Kasumi-1 (cell line): ENCODE results near the gene TUBA8.

ENCODE experiments used
- DNase-seq, 2 experiments: peaks; one replicate each; lab custom pipeline; 2025; lab: John Stamatoyannopoulos, UW

The TUBA8 gene

DNA sequence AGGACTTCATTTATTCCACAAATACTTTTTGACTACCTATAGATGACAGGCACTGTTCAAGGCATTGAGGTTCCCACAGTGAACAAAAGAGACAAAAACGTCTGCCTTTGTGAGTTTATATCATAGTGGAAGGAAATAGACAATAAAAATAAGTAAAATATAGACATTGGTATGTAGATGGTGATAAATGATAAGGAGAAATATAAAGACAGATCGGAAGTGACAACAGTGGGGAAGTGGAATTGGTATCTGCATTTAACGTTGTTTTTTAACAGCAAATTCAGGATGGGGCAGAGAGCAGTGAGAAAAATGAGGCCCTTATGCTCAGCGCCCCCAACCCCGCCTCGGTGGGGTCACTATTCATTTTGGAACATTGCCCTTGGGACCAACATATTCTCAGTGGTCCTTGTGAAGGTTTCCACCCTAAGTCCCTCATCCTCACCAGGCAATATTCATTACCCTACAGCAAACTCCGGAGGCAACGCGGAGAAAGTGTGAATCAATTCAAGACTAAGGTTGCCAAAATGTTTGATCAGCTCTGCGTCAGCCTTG lies 33.4 kb upstream of the TUBA8 start:
- DNase-seq = no peak

DNA sequence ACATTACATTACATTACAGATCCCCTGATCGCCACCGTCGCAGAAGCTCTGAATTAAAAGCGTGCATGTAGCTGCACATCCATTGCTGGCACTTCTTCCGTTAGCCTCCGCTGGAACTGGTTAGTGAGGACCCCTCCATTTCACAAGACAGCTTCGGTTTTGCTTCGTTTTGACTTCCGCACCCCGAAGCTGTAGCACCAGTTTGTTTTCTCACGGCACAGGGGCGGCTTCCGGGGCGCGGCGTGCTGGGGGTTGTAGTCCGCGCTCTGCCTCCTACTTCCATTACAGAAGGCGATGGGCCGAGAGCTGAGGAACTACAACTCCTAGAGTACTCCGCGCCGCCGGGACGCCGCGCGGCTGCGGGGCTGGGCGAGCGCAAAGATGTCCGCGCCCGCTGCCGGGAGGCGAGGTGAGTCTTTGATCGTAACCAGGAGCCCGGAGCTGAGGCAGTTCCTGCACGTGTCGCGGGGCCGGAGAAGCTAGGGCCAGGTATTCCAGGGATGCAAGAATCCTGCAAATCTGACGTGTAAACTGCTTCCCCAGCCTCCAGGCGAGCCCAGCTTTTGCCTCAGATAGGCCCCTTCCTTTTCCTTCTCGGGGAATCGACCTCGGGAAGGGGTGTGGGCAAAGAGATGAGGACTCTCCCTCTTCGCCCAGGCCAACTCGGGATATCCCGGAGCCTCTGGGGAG lies 32.8 kb upstream of the TUBA8 start, which contains the start of gene PEX26:
Gene PEX26 (plus strand): TSS at position 352 of the 690 bp plus-strand sequence. CDS start 387 bp downstream, outside the sequence.
- DNase-seq = peak; percentile 95 to 96

DNA sequence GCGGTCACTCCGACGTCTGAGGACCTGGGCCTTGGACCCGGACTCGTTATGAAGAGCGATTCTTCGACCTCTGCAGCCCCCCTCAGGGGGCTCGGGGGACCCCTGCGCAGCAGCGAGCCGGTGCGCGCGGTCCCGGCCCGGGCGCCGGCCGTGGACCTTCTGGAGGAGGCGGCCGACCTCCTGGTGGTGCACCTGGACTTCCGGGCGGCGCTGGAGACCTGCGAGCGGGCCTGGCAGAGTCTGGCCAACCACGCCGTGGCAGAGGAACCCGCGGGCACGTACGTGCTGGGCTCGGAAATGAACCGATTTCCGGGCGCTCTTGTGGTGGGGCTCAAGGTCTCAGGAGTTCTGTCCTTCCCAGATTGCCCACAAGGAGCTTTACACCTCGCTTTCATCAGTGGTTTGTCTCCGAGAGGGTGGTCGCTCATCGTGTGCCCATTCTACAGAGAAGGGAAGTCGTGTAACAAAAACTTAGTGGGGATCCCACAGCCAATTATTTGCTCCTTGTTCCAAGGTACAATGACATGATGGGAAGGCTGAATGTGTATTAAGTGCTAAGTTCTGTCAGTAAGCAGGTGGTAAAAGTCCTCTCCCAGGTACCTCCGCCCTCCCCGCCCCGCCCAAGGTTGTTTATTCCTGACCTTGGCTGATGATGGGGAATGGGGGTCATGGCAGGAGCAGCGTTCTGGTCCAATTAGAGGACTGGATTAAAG lies 32.1 kb upstream of the TUBA8 start:
- peak; percentile 12 to 23 for DNase-seq

DNA sequence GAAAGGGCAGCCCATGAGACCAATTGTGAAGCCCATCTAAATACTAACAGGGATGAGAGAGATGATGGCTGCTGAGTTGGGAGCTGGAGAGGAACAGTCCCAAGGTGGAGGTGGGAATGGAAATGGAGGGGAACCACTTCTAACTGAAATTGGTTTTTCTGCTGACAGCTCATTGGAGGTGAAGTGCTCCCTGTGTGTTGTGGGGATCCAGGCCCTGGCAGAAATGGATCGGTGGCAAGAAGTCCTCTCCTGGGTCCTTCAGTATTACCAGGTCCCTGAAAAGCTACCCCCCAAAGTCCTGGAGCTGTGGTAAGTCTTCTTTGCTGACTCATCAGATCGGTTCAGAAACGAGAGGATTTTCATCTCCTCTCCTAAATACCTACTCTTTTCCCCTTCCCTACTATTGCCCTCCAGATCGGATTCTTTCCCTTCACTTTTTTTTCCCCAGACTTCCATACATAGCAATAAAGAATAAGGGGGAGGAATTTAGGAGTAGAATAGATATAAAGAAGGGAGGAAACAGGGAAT lies 30.8 kb upstream of the TUBA8 start:
- DNase-seq = no peak

DNA sequence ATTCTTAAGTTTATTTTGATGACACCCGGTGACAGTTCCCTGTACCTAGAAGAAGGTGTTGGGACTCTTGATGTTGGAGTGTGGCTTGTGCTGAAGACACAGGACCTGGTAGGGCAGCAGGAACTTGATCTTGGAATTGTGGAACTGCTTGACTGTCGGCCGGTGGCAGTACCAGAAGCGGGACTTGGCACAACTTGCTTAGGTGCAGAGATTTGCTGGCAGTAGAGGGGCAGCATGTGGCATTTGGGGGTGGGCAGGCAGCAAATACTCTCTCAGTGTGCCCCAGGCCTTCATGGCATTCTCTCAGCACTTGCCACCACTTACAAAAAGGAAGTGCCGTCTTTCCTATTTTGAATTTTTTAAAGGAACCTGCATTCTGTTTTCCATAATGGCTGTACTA lies 29.2 kb upstream of the TUBA8 start:
- DNase-seq = no peak

DNA sequence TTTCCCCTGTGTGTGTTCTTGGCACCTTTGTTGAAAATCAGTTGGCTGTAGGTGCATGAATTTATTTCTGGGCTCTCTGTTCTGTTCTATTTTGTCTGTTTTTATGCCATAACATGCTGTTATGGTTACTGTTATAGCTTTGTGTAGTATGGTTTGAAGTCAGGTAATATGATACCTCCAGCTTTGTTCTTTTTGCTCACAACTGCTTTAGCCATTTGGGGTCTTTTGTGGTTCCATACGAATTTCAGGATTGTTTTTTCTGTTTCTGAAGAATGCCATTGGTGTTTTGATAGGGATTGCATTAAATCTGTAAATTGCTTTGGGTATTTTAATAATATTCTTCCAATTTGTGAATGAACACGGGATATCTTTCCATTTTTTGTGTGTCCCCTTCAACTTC lies 28.1 kb upstream of the TUBA8 start:
- DNase-seq = no peak

DNA sequence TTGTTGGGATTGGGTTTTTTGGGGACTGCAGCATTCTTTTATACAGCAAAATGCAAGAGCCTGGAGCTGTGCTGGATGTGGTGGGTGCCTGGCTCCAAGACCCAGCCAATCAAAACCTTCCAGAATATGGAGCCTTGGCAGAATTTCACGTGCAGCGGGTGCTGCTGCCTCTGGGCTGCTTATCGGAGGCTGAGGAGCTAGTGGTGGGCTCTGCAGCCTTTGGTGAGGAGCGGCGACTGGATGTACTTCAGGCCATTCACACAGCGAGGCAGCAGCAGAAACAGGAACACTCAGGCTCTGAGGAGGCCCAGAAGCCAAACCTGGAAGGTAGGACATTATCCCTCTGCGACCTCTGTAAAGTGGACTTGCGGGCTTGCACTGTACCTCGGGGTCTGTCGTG lies 27.2 kb upstream of the TUBA8 start:
- no peak for DNase-seq

DNA sequence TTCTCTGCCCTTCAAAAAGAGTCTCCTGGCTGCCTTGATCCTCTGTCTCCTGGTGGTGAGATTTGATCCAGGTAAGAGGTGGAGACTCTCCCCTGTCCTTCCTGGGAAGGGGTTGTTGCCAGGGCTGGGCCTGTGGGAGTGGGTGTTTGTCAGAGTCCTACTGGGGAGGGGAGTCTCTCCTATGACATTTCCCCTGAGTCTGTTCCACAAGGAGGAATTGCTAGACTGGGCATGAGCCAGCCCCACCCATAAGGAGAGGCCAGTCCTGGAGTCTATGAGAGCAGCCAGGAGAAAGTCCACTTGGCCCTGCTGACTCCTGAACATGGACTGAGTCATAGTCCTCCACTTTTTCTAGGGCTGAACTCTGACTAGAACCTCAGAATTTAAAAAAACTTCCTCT lies 25.4 kb upstream of the TUBA8 start:
- DNase-seq = no peak

DNA sequence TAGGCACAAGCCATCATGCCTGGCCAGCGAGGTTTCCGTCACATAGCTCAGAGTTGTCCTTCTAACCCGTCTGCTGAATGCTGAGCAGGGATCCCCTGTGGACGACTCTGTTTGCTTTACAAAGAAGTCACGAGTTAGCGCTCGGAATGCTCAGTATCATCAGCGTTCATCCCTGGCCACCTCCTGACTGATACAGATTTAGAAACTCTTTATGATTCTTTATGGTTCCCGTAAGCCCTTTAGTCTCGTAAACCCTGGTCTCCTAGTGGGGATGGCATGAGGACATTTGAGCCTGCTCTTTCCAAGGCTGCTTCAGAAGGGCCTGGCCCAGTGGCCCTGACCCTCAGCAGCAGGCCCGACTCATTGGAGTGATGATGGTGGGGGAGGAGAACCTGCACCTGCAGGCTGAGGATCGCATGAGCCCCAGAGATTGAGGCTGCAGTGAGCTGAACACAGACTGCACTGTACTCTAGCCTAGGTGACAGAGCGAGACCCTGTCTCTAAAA lies 23.2 kb upstream of the TUBA8 start:
- DNase-seq = no peak

DNA sequence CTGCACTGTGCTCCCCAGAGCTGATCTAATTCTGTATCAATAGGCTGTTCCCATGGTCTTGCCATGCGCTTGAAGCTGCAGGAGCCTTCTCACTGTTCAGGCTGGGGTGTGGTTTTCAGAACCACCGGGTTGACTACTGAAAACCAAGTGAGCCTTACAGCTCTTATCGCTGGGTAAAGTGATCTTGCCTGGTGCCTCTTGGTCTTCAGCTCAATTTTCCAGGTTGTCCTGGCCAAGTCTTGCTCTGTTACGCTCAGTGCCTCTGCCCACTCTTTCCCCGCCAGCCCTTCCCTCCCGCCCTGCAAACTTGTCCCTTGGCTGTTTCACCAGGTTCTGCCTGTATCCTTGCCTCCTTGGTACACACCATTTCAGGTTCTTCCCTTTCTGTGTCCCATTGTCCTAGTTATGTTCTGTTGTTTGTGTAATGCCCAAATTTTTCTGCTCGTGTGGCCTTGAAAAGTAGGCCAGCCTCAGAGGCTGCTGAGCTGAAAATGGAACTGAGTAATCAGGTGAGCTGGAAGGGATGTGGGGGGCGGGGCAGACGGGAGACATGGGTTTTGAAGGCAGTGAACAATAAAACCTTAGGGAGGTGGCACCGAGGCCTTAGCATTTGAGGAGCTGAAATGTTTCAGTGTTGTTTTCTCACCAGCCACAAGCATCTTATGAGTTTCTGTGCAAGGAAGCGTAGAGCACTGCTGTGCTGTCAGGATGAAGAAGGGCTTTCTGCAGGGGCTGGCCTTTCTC lies 21.6 kb upstream of the TUBA8 start:
- no peak for DNase-seq

DNA sequence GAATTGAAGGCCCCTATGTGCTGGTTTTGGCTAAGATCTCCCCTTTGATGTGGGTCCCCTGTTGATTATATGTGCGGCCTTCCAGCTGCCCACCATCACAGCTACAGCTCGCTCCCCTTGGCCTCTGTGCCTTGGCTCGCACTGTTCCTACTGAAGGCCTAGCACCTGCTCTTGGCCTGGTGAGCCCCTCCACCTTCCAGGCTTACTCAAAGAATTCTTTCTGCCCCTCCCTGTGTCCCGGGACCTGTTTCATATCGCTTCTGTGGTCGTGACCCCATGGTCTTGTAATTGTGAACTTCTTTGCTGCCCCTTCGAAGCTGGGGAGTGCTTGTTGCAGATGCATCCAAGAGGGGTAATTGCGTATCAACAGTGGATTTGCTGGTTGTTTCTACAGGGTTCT lies 20.3 kb upstream of the TUBA8 start:
- no peak for DNase-seq

DNA sequence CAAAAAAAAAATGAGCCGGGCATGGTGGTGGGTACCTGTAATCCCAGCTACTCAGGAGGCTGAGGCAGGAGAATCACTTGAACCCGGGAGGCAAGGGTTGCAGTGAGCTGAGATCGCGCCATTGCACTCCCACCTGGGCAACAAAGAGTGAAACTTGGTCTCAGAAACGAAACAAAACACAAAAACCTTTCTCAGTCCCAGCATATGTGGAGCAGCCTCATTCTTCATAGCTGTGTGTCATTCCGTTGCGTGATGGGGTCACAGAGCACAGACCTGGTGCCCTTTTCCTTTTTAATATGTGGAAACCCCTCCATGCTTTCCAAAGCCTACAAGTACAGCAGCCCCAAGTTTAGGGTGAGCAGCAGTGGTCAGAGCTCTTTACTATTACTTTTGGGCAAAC lies 19.1 kb upstream of the TUBA8 start:
- no peak for DNase-seq

DNA sequence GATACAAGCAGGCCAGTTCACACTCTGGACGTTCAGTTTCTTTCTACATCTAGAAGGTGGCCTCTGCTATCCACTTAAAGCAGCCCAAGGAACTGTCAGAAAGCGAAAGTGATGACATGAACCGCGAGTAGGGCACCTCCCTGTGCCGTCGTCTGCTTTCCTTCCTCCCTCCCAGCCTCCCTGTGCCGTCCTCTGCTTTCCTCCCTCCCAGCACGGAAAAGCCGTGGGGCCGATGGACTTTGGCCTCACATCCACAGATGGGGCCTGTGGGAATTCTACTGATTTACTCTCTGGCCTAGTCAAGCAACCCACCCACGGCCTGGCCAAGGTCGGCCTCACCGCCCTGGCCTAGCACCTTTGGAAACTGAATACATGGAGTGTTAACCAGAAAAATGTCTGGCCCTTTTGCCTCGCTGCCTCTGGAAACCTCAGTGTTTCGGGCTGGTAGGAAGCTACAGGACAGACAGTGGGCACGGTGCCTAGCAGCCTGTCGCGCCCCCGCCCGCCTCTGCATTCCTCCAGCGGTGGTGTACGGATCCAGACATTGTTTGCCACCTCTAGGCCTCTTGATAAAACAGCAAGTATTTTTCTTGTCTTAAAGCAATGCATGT lies 18.6 kb upstream of the TUBA8 start:
- peak; percentile 73 to 74 for DNase-seq

DNA sequence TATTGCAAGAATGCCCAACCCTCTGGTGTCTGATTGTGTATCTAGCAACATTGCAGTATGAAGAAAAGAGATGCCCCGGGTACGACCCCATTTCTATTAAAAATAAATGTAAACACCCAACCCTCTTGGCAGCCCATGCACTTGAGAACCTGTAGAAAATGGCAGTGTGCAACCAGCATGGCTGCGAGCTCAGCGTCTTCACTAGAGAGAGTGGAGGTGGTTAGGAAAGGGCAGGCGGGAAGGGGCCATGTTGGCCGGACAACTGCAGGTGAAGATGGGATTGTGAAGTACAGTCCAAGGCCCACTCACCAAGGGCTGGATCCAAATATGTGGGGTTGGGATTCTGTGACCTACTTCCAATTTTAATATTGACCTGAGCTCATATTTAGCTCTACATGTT lies 16.9 kb upstream of the TUBA8 start:
- no peak for DNase-seq

DNA sequence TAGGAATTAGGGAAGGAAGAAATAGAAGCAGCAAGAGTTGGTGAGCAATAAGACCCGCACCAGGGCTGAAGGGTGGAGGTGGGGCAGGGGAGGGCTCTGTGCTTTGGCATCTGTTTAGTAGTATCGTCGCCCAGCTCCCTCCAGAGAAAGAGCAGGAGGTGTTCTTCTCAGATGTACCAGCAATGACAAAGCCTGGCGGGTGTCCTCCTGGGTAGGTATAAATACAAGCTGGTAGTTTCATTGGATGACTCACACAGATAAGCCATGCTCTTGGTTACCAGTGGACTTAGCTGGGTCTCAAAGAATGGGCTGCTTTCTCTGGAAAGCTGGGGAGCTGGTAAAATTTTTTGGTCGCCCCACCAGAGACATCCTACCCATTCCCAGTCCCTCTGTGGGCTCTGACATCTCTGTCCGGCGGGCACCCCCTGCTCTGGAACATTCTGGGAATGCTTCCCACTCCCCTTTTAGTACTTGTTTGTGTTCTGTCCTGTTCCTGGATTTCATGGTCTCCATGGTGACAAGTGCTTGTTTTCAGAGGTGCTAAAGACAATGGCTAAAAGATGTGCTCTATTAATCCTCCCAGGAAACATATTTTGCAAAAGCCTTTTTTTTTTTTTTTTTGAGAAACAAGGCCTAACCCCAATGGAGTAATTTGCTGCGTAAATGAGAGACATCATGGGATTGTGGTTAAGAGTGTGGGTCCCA lies 15.4 kb upstream of the TUBA8 start:
- DNase-seq = no peak

DNA sequence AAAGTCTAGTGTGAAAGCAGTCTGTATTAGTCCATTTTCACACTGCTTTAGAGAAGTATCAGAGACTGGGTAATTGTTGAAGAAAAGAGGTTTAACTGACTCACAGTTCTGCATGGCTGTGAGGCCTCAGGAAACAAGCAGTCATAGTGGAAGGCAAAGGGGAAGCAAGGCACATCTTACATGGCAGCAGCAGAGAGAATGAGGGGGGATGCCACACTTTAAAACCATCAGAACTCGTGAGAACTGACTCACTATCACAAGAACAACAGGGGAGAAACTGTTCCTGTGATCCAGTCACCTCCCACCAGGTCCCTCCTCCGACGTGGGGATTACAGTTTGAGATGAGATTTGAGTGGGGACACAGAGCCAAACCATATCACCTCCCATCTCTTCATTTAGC lies 13.8 kb upstream of the TUBA8 start:
- peak; percentile 49 to 50 for DNase-seq

DNA sequence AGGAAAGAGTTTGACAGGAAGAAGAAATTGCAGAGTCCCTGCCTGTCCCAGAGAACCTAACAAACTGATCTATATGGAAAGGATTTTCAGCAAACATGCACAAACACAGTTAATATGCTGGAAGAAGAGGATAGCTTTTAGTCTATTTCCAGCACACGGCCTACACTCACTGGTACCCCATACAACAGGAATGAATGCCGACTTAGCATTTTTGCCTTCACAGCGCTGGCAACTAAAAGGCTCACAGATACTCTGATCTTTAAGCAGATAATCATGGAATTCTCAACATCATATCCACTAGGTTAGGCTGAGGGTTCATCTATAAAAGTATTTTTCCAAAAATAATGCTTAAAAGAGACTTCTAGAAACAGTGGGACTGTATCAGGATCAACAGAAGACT lies 9.8 kb upstream of the TUBA8 start:
- no peak for DNase-seq

DNA sequence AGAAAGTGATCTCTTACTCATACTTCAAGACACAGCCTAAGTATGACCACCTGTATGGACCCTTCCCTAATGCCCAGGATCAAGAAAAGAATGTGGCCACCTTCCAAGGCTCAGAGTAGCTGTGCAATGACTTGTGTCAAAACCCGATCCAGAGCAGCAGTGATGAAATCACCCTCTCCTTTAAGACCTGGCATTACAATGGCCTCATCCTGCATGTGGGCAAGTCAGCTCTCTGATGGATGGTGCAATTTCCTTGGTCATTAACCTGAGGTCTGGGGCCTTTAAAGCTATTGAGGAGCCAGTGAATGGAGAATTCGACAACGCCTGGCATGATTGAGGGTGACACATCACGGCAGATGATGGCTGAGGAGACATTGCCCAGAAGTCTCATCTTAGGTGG lies 9.1 kb upstream of the TUBA8 start:
- no peak for DNase-seq

DNA sequence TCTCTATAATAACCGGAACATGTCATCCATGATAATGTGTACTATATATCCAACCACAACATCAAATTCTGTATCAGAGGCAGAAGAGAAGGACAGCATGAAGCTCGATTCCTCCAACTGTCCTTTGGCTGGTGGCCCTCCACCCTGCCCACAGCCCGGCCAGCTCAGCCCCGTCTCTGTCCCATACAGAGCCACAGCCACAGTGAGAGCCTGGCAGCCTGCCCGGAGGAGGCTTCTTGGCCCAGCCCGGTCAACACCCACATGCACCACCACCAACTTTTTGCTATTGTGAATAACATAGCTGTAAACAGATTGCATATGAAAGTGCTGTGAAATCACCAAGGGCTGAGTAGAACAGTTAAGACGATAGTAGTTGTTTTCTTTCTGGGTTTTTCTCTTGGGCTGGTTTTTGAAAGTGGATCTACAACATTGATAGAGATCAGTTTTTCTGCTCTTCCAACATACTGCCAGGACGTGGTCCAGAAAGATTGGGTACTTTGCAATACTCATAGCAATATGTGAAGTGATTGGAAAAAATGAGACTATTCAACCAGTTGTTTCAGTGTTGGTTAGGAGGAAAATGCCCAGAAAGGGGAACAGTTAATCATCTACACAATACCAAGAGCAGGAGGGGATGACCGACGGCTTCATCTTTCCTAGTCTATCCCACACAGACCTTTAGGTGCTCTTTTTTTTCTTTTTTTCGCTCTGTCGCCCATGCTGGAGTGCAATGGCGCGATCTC lies 6.9 kb upstream of the TUBA8 start:
- DNase-seq = no peak

DNA sequence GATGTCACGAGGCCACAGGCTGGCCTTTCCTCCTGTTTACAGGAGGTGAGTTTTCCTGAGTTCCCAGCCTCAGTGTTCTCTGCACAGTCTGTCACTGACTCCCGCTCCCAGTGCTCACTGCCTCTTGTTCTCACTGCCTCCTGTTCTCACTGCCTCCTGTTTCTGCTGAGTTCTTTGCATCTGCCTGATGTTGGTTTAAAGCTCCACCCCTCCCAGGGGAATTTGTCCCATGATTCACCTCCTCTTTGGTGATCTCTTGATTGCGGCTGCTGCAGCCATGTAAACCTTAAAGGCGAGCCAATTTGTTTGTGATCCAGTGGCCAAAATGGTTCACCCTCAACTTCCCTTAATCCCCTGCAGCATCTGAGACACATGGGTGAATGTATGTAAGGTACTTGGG lies 6.0 kb upstream of the TUBA8 start:
- no peak for DNase-seq
